H1 (cell line): ENCODE data around the gene CLN6. TPM values are rescaled to one million over a fixed set of nuclear protein-coding genes. Genes with fewer than 3 reads are reported as not detected.
"Not testable (repeated sequence)": the region's sequence is repeated elsewhere in the genome, so short reads cannot be mapped to it uniquely, and the experiment has no call there.

Experiments
- CTCF ChIA-PET: fragments of 300-600 bp; sonication (Branson Sonifier 250); formaldehyde crosslinking; loops from one replicate; lab custom pipeline; 2021; ENCODE audit not compliant: partially characterized antibody; lab: Charles Lee
- POLR2A ChIA-PET: fragments of 300-600 bp; sonication (Branson Sonifier 250); formaldehyde crosslinking; loops from one replicate; lab custom pipeline; 2021; ENCODE audit warnings: inconsistent platforms; ENCODE audit not compliant: partially characterized antibody; lab: Charles Lee
- DNase-seq, 2 experiments: peaks; one replicate each; pipeline versions ENCODE4 v3.0.0 to v3.0.0-alpha.2; 2010 to 2022; ENCODE audit warnings: low spot score in 2 of 2, low read depth in 1 of 2, mixed read lengths in 1 of 2
- FAIRE-seq: peaks from 2 replicates; lab custom pipeline; 2011; peaks lifted over from hg19 to GRCh38; lab: Jason Lieb, UNC
- H2AFZ ChIP-seq: 2 replicates; pipeline ENCODE4 v1.8.1; 2012; ENCODE audit warnings: low read length, inconsistent platforms
- H2AK5ac ChIP-seq: 2 replicates; pipeline ENCODE4 v1.6.1; 2013; ENCODE audit warnings: low read depth, low read length
- H2BK120ac ChIP-seq: replicated peaks from 2 replicates; pipeline ENCODE3; 2013; ENCODE audit warnings: low read depth, low read length, inconsistent platforms
- H2BK12ac ChIP-seq: 2 replicates; pipeline ENCODE4 v1.6.1; 2013; ENCODE audit warnings: low read depth, low read length
- H2BK15ac ChIP-seq: 2 replicates; pipeline ENCODE4 v1.6.1; 2013; ENCODE audit warnings: low read length
- H2BK20ac ChIP-seq: 2 replicates; pipeline ENCODE4 v1.6.1; 2013; ENCODE audit warnings: low read length
- H2BK5ac ChIP-seq: 2 replicates; pipeline ENCODE4 v1.6.1; 2013; ENCODE audit warnings: low read depth, low read length
- H3K14ac ChIP-seq: 2 replicates; pipeline ENCODE4 v1.6.1; 2013; ENCODE audit warnings: inconsistent platforms; ENCODE audit not compliant: insufficient read length
- H3K18ac ChIP-seq: 2 replicates; pipeline ENCODE4 v1.6.1; 2013; ENCODE audit warnings: low read length; ENCODE audit errors: extremely low read depth
- H3K23ac ChIP-seq: 2 replicates; pipeline ENCODE4 v1.6.1; 2013; ENCODE audit warnings: inconsistent platforms; ENCODE audit not compliant: insufficient read length
- H3K23me2 ChIP-seq: 2 replicates; pipeline ENCODE4 v1.6.1; 2013; ENCODE audit warnings: low read depth, low read length
- H3K27ac ChIP-seq: 2 replicates; pipeline ENCODE4 v1.6.1; 2011; ENCODE audit warnings: low read depth, low read length, inconsistent platforms
- H3K27me3 ChIP-seq, 4 experiments: replicated peaks in 1 of 4; 1 replicate in 1 of 4; 2 replicates in 3 of 4; pipeline versions ENCODE4 v1.6.1 to v1.8.1; 2011 to 2013; ENCODE audit warnings: low read length in 3 of 4, mild to moderate bottlenecking in 3 of 4, inconsistent platforms in 2 of 4, mixed read lengths in 2 of 4, moderate library complexity in 1 of 4; ENCODE audit not compliant: control insufficient read depth in 3 of 4, insufficient read depth in 3 of 4; ENCODE audit errors: extremely low read depth in 1 of 4
- H3K36me3 ChIP-seq, 4 experiments: 2 replicates each; pipeline versions ENCODE4 v1.6.1 to v1.8.1; 2011 to 2013; ENCODE audit warnings: mild to moderate bottlenecking in 4 of 4, low read length in 3 of 4, moderate library complexity in 2 of 4, control low read depth in 1 of 4, inconsistent platforms in 1 of 4; ENCODE audit not compliant: insufficient read depth in 4 of 4, control insufficient read depth in 2 of 4
- H3K4ac ChIP-seq: replicated peaks from 2 replicates; pipeline ENCODE3; 2013; ENCODE audit warnings: low read length, low read depth, mixed read lengths, inconsistent platforms; ENCODE audit not compliant: insufficient read length
- H3K4me1 ChIP-seq, 4 experiments: replicated peaks in 1 of 4; 1 replicate in 1 of 4; 2 replicates in 3 of 4; pipeline versions ENCODE4 v1.6.1 to v1.8.1; 2011 to 2013; ENCODE audit warnings: low read length in 3 of 4, inconsistent platforms in 2 of 4, mixed read lengths in 1 of 4; ENCODE audit not compliant: insufficient read depth in 4 of 4, control insufficient read depth in 3 of 4
- H3K4me2 ChIP-seq, 2 experiments: 2 replicates each; pipeline versions ENCODE4 v1.6.1 to v1.8.1; 2011 to 2013; ENCODE audit warnings: low read depth in 2 of 2, low read length in 2 of 2, control low read depth in 1 of 2, inconsistent platforms in 1 of 2, mild to moderate bottlenecking in 1 of 2; ENCODE audit not compliant: insufficient read depth in 1 of 2
- H3K4me3 ChIP-seq, 4 experiments: fragments of 200-600, 300-600 bp in 1 of 4; sonication (generic), shearing (Covaris generic), sonication (Bioruptor Twin) in 1 of 4; 2 replicates each; pipeline versions ENCODE4 v1.5.1 to v1.8.1; 2011 to 2016; ENCODE audit warnings: low read length in 4 of 4, low read depth in 3 of 4, control low read depth in 2 of 4, inconsistent platforms in 2 of 4, mild to moderate bottlenecking in 2 of 4, mixed read lengths in 1 of 4, moderate library complexity in 1 of 4; ENCODE audit not compliant: insufficient read depth in 2 of 4; ENCODE audit errors: extremely low read depth in 1 of 4
- H3K56ac ChIP-seq: replicated peaks from 2 replicates; pipeline ENCODE3; 2013; ENCODE audit warnings: low read depth, mild to moderate bottlenecking, mixed read lengths, low read length, inconsistent platforms; ENCODE audit not compliant: insufficient read length
- H3K79me1 ChIP-seq: 2 replicates; pipeline ENCODE4 v1.6.1; 2013; ENCODE audit warnings: low read depth, low read length, control low read depth
- H3K79me2 ChIP-seq, 2 experiments: 2 replicates each; pipeline versions ENCODE4 v1.6.1 to v1.8.1; 2012 to 2013; ENCODE audit warnings: low read length in 2 of 2, mild to moderate bottlenecking in 2 of 2, inconsistent platforms in 1 of 2; ENCODE audit not compliant: insufficient read depth in 2 of 2, control insufficient read depth in 1 of 2
- H3K9ac ChIP-seq, 4 experiments: replicated peaks in 1 of 4; 1 replicate in 1 of 4; 2 replicates in 3 of 4; pipeline versions ENCODE4 v1.6.1 to v1.8.1; 2011 to 2013; ENCODE audit warnings: low read depth in 3 of 4, low read length in 3 of 4, control low read depth in 2 of 4, mild to moderate bottlenecking in 2 of 4, moderate library complexity in 2 of 4, inconsistent platforms in 1 of 4; ENCODE audit errors: extremely low read depth in 1 of 4
- H3K9me3 ChIP-seq, 2 experiments: 2 replicates each; pipeline versions ENCODE4 v1.6.1 to v1.8.1; 2012 to 2013; ENCODE audit warnings: mild to moderate bottlenecking in 2 of 2, moderate library complexity in 2 of 2, control low read depth in 1 of 2, inconsistent platforms in 1 of 2, low read depth in 1 of 2, low read length in 1 of 2, mixed read lengths in 1 of 2; ENCODE audit not compliant: insufficient read depth in 2 of 2
- H4K20me1 ChIP-seq, 2 experiments: replicated peaks in 1 of 2; 2 replicates each; pipeline versions ENCODE3 to v1.8.1; 2011 to 2013; ENCODE audit warnings: inconsistent platforms in 2 of 2, low read length in 2 of 2, mild to moderate bottlenecking in 1 of 2; ENCODE audit not compliant: insufficient read depth in 2 of 2, control insufficient read depth in 1 of 2
- H4K5ac ChIP-seq: 2 replicates; pipeline ENCODE4 v1.6.1; 2013; ENCODE audit warnings: low read length, low read depth, mixed read lengths, inconsistent platforms; ENCODE audit not compliant: insufficient read length
- H4K8ac ChIP-seq: 2 replicates; pipeline ENCODE4 v1.8.0; 2013; ENCODE audit warnings: mild to moderate bottlenecking, moderate library complexity, low read length, inconsistent platforms; ENCODE audit not compliant: insufficient read depth; ENCODE audit errors: extremely low read depth
- H4K91ac ChIP-seq: replicated peaks from 2 replicates; pipeline ENCODE3; 2013; ENCODE audit warnings: low read length, mixed read lengths, inconsistent platforms; ENCODE audit not compliant: insufficient read length
- EP300 ChIP-seq, 2 experiments: IDR thresholded peaks; 1 replicate in 1 of 2; 2 replicates in 1 of 2; pipeline ENCODE4 v1.6.1; 2011 to 2012; ENCODE audit warnings: low read depth in 2 of 2, low read length in 2 of 2, mild to moderate bottlenecking in 2 of 2, borderline replicate concordance in 1 of 2, inconsistent platforms in 1 of 2, moderate library complexity in 1 of 2
- WGBS, 2 experiments: shearing (Covaris generic) in 1 of 2; methylation state at CpG; one replicate each; pipeline versions ENCODE4 v1.1.6 to v1.1.7; 2013 to 2015; ENCODE audit warnings: low lambda C conversion rate in 2 of 2, mixed read lengths in 2 of 2, inconsistent platforms in 1 of 2, low coverage in 1 of 2, missing lambda C conversion rate in 1 of 2; ENCODE audit not compliant: insufficient replicate concordance in 2 of 2, insufficient coverage in 1 of 2, insufficient read length in 1 of 2; ENCODE audit errors: extremely low coverage in 1 of 2, missing lambda C conversion rate in 1 of 2; 5-methylcytosine and 5-hydroxymethylcytosine counted together
- polyA plus RNA-seq, 7 experiments: library from polyadenylated mRNA; depleted of rRNA in 3 of 7; stranded (reverse) in 5 of 7; unstranded in 2 of 7; fragments of >200 nt in 5 of 7; fragments of 200-250 nt in 2 of 7; gene quantifications; 1 replicate in 5 of 7; 2 replicates in 1 of 7; 4 replicates in 1 of 7; pipeline versions ENCODE4 v1.2.1 to v1.2.3, GENCODE V29; 2011 to 2013; ENCODE audit warnings: missing spikeins in 2 of 7, mixed read lengths in 2 of 7
- total RNA-seq: library from RNA; stranded (reverse); fragmentation: NEBNext Ultra II Directional; extraction: Animal tissue kit (Norgen Biotek cat#: 25700); gene quantifications from 2 replicates; pipeline ENCODE4 v1.2.1, GENCODE V29; 2021

The CLN6 gene
- total and polyA plus RNA-seq, 2 of the 8 experiments (the other 6 are each of a cell fraction or from before 2014, with no cell fraction given): 60.0 to 137 TPM

- H2AK5ac ChIP-seq, H2BK20ac ChIP-seq, H2BK5ac ChIP-seq, H3K23me2 ChIP-seq, H2AFZ ChIP-seq, H3K4me3 ChIP-seq, H3K14ac ChIP-seq, H3K27ac ChIP-seq, H4K5ac ChIP-seq, H2BK15ac ChIP-seq, H4K8ac ChIP-seq, H3K18ac ChIP-seq, H3K9ac ChIP-seq, H3K56ac ChIP-seq, H3K4me1 ChIP-seq, FAIRE-seq, CTCF ChIA-PET, H2BK120ac ChIP-seq, H3K23ac ChIP-seq, H4K91ac ChIP-seq, H3K27me3 ChIP-seq, H3K4ac ChIP-seq, H2BK12ac ChIP-seq, DNase-seq, H3K4me2 ChIP-seq, POLR2A ChIA-PET: not testable (repeated sequence)
- H3K79me1 ChIP-seq: peaks cover 28% of the 10 kb centered on the region
- H3K79me2 ChIP-seq: peaks cover 26 to 77% of the 10 kb centered on the region in 2 experiments
- H4K20me1 ChIP-seq: peaks cover 3 to 11% of the 10 kb centered on the region in 2 experiments
- peaks cover 0 to 15% of the 10 kb centered on the region in 2 experiments; a peak in 2 of 4 replicates for H3K9me3 ChIP-seq
- 89% methylated on average over 15 of the region's 18 CpGs; no CpG with 5 or more reads in 1 of the 2 experiments for WGBS, 2 experiments
- H3K36me3 ChIP-seq: peaks cover 0 to 20% (median 12%) of the 10 kb centered on the region in 4 experiments; a peak in 5 of 8 replicates
- TF ChIP-seq EP300 (IDR thresholded peaks at IDR 0.05; ENCODE audit: borderline replicate concordance in 1 of 2, low read depth in 2 of 2, low read length in 2 of 2): peak in 1 of 2 experiments; percentile 2; a peak in 1 of 3 replicates
Observed at GRCh38 chr15:68222432-68222743, 7.1 kb downstream of the CLN6 start.
